Measurements from ENCODE around the gene DSCAML1.

Gene DSCAML1

DNA sequence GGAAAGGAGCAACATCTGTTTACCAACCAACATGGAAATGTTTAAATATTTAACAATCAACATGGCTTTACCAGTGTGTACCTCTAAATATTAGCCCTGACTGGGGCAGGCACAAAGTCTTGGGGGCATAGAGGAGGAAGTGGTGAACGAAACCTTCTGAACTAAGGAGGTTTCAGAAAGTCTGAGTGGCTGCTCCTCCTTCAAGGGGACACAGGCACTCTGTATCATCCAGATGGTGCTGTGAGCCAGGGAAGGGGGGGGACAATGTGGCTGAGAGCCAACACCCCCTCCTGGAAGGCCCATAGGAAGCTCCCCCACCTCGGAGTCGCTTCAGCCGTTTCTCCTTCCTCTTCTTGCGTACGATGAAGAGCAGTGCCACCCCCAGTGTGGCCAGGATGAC lies 361.7 kb downstream of the DSCAML1 start:
- TF ChIP-seq CTCF (IDR thresholded peaks at IDR 0.05; ENCODE audit: control insufficient read depth, insufficient read depth, low read depth, low read length, missing control alignments) = no peak
- no peak overlapping the region for H3K4me3 ChIP-seq (ENCODE audit: control insufficient read depth, low read depth, low read length)
- DNase-seq (ENCODE audit: low read depth) = no peak

DNA sequence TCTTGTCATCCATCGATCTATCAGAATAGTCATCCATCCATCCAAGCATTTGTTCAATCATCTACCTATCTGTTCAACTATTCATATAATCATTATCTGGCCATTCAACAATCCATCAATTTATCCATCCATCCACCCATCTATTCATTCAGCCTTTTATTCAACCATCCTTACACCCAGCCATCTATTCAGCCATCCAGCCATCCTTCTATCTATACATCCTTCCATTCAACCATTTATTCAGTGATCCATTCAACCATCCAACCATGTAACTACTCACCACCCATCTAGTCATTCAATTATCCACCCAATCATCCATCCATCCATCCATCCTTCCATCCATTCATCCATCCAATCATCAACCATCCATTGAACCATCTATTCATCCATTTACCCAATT lies 362.5 kb downstream of the DSCAML1 start:
- H3K4me3 ChIP-seq (ENCODE audit: control insufficient read depth, low read depth, low read length) = no peak overlapping the region
- DNase-seq (ENCODE audit: low read depth) = no peak
- TF ChIP-seq CTCF (IDR thresholded peaks at IDR 0.05; ENCODE audit: control insufficient read depth, insufficient read depth, low read depth, low read length, missing control alignments) = no peak

GRCh38 chr11:117433717-117434116 lies 363.3 kb downstream of the DSCAML1 start:
- H3K4me3 ChIP-seq (ENCODE audit: control insufficient read depth, low read depth, low read length) = no peak overlapping the region
- no peak for TF ChIP-seq CTCF (IDR thresholded peaks at IDR 0.05; ENCODE audit: control insufficient read depth, insufficient read depth, low read depth, low read length, missing control alignments)
- no peak for DNase-seq (ENCODE audit: low read depth)

DNA sequence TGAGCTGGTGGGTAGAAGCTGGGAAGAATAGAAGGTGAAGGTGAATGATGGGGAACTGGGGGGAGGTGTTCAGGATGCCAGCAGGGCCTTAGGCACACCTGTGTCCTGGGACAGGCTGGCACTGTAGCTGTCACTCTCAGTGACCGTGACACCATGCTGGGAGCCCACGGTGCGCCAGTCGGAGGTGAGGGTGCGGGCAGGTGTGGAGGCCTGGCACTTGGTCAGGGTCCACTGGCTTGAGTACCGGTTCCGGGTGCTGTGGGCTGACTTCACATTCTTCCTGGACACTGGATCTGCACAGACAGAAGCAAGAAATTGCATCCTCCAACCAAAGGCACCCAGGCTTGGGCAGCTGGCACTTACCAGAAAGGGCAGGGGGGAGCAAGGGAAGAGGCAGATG lies 365.6 kb downstream of the DSCAML1 start:
- no peak for TF ChIP-seq CTCF (IDR thresholded peaks at IDR 0.05; ENCODE audit: control insufficient read depth, insufficient read depth, low read depth, low read length, missing control alignments)
- no peak for DNase-seq (ENCODE audit: low read depth)
- H3K4me3 ChIP-seq (ENCODE audit: control insufficient read depth, low read depth, low read length) = no peak overlapping the region

GRCh38 chr11:117430293-117430955 lies 366.6 kb downstream of the DSCAML1 start:
- H3K4me3 ChIP-seq (ENCODE audit: control insufficient read depth, low read depth, low read length) = no peak overlapping the region
- TF ChIP-seq CTCF (IDR thresholded peaks at IDR 0.05; ENCODE audit: control insufficient read depth, insufficient read depth, low read depth, low read length, missing control alignments) = no peak
- no peak for DNase-seq (ENCODE audit: low read depth)

- DNase-seq (ENCODE audit: low read depth) = no peak
- TF ChIP-seq CTCF (IDR thresholded peaks at IDR 0.05; ENCODE audit: control insufficient read depth, insufficient read depth, low read depth, low read length, missing control alignments) = no peak
- no peak overlapping the region for H3K4me3 ChIP-seq (ENCODE audit: control insufficient read depth, low read depth, low read length)
Measured at GRCh38 chr11:117428856-117429229, 368.2 kb downstream of the DSCAML1 start.

Data from AG09309 (cell line).